Measurements from ENCODE around the gene ALAD. TPM values are rescaled to one million over a fixed set of nuclear protein-coding genes. Genes with fewer than 3 reads are reported as not detected.
"Not testable (repeated sequence)": the region's sequence is repeated elsewhere in the genome, so short reads cannot be mapped to it uniquely, and the experiment has no call there.

Gene ALAD
- polyA plus RNA-seq, 5 donors: 36.8 to 50.0 (median 45.5) TPM

GRCh38 chr9:113375057-113376023 is 25.7 kb downstream of the ALAD start:
- no peak for DNase-seq

GRCh38 chr9:113373676-113374392 is 27.2 kb downstream of the ALAD start:
- no peak for DNase-seq

- no peak for DNase-seq
Measured at GRCh38 chr9:113373256-113373655, 27.8 kb downstream of the ALAD start.

DNA sequence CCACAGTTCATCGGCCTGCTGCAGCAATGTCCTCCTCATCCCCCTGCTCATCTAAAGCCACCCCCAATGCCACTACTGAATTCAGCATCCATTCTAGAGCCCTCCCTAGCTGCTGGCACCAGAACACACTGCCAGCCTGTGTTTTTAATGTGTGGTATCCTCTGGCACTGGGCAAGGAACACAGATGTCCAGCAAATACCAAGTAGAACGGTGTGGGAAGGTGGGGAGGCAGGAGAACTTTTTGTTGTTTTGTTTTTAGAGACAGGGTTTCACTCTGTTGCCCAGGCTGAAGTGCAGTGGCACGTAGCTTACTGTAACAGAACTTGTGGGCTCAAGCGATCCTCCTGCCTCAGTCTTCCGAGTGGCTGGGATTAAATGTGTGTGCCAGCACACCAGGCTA is 29.0 kb downstream of the ALAD start:
- DNase-seq: no peak

GRCh38 chr9:113370806-113371325 is 30.2 kb downstream of the ALAD start:
- no peak for DNase-seq

GRCh38 chr9:113369855-113370140 is 31.3 kb downstream of the ALAD start:
- no peak for DNase-seq

- no peak for DNase-seq
Measured at GRCh38 chr9:113368982-113369854, 31.9 kb downstream of the ALAD start.

- no peak for DNase-seq
Measured at GRCh38 chr9:113368348-113368981, 32.6 kb downstream of the ALAD start.

DNA sequence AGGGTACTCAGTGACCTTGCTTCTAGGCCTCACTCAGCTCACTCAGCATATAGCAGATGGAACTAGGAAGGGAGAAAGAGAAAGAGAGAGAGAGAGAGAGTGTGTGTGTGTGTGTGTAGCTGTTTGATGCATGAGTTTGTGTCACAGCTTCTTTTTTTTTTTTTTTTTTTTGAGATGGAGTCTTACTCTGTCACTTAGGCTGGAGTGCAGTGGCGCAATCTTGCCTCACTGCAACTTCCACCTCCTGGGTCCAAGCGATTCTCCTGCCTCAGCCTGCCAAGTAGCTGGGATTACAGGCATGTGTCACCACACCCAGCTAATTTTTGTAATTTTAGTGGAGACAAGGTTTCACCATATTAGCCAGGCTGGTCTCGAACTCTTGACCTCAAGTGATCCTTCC is 35.4 kb downstream of the ALAD start:
- DNase-seq: not testable (repeated sequence)

GRCh38 chr9:113364951-113365350 is 36.1 kb downstream of the ALAD start:
- no peak for DNase-seq

DNA sequence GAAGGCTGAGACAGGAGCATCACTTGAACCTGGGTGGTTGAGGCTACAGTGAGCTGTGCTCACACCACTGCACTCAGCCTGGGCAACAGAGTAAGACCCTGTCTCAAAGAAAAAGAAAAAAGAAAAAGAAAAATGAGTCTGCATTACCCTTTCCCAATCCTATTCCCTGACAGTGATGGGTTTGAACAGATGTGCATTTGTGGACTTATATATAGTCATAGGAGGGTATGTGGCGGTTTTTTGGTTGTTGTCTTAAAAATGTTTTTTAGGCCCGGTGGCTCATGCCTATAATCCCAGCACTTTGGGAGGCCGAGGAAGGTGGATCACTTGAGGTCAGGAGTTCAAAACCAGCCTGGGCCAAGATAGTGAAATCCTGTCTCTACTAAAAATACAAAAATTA is 37.7 kb downstream of the ALAD start:
- DNase-seq: no peak

DNA sequence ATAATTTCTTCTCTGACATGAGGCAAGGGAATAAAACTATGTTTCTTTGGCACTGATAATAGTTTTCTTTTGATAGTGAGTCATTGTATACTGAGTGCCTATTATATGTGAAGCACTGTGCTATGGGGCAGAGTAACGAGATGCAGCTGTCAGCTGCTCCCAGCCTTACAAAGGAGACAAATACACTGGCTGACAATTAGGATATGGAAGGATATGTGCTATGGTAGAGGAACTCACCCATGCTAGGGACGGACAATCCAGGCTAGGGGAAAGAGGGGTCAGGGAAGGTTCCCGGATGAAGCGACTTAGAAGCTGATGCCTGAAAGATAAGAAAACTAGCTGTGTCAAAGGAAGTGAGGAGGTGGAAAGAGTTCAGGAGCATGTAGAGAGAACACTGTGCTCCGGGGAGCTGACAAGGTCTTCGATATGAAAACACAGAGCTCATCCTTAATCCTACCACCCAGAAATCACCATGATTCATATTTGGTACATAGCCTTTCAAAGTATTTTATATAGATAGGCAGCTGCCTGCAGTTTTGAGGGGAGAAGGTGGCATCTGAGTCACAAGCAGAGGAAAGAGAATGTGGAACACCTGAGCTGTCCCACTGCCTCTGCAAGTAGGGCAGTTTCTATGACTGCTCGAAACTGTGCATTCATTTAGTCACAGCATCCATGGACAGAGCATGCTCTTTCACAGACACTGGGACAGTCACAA is 39.6 kb downstream of the ALAD start:
- DNase-seq: no peak

GRCh38 chr9:113360242-113360842 is 40.7 kb downstream of the ALAD start:
- no peak for DNase-seq

DNA sequence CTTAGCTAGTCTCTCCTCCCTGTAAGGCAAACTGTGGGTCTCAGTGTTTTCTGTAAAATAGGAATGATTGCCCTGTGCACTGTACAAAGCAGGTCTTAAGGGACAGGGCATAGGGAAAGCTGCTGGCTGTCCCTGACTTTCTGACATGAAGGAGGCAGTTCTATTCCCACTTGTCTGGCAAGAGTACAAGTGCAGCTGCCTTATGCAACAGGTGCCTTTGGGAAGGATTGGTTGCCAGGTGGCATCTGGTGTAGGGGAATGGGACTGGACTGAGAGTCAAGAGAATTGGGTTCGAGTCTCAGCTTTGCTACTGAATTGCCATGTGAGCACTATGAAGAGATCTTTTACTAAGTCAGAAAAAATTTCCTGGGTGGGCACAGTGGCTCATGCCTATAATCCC is 41.7 kb downstream of the ALAD start:
- no peak for DNase-seq

- DNase-seq: no peak
Measured at GRCh38 chr9:113356686-113357292, 44.3 kb downstream of the ALAD start.

DNA sequence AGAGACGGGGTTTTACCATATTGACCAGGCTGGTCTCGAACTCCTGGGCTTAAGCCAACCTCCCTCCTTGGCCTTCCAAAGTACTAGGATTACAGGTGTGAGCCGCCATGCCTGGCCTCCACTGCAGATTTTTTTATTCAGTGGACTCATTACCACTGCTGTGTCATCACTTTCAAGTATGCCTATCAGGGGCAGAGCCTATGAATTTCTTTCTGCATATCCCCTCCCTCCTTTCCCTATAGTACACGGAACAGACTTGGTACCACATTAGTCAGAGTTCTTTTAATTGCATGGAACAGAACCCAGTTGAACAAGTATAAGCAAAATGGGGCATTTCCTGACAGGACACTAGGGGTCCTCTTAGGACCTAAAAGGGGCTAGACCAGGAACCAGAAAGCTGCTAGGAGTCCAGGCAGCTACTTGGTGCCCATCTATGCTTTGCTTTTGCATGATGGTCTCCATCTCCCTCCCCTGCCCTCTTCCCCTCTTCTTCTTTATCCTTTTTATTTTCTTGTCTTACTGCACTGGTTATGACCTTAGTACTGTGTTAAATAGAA is 46.0 kb downstream of the ALAD start:
- no peak for DNase-seq

DNA sequence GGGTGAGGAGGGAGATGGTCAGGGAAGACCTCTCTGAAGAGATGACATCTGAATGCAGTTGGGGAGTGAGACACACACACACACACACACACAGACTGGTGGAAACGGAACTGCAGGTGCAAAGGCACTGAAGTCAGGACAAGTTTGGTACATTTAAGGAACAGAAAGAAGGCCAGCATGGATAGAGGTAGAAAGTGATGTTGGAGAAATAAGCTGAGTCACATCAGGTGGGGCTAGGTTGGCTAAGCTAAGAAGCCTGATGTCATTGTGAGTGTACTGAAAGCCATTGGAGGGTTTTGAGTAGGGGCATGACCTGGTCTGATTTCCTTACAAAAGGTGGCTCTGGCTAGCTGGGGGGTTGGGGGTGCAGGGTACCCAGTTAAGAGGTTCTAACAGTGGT is 48.7 kb downstream of the ALAD start:
- no peak for DNase-seq

GRCh38 chr9:113352006-113352405 is 49.1 kb downstream of the ALAD start:
- no peak for DNase-seq

DNA sequence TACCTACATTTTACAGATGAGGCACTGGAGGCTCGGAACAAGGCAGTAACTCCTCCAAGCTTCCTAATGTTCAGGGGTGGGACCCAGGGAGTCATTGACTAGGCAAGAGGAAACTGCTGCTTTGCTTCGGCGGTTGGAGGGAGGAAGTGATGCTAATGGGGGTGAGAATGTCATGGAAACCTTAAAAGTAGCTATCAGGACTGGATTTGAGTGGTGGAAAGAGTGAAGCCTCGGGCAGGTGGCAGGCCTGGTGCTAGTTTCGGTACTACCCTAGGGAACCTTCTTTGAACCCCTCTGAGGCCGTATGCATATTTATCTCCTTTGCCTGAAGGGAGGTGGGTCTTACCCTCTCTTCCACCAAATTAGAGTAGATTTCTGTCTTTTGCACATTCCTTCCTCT is 50.1 kb downstream of the ALAD start:
- DNase-seq: no peak
